ENCODE results near the gene NUDT3.

NUDT3 gene

GRCh38 chr6:34237316-34237721 is 155.2 kb downstream of the NUDT3 start:
- no peak for DNase-seq

GRCh38 chr6:34236443-34237315 is 155.8 kb downstream of the NUDT3 start, which contains the start of gene HMGA1:
Gene HMGA1 (plus strand): TSS chr6:34236873. CDS start chr6:34240781, 3,908 bp downstream.
- DNase-seq = peak; percentile 39 to 83

GRCh38 chr6:34236131-34236442 is 156.4 kb downstream of the NUDT3 start:
- DNase-seq = no peak

- no peak for DNase-seq
Observed at GRCh38 chr6:34235307-34236130, 156.9 kb downstream of the NUDT3 start.

GRCh38 chr6:34234667-34235306 is 157.7 kb downstream of the NUDT3 start:
- no peak for DNase-seq

GRCh38 chr6:34233867-34234266 is 158.6 kb downstream of the NUDT3 start:
- no peak for DNase-seq

GRCh38 chr6:34232901-34233300 is 159.6 kb downstream of the NUDT3 start:
- no peak for DNase-seq

- DNase-seq = no peak
Observed at GRCh38 chr6:34231566-34232336, 160.7 kb downstream of the NUDT3 start.

GRCh38 chr6:34230653-34231371 is 161.7 kb downstream of the NUDT3 start:
- DNase-seq = no peak

GRCh38 chr6:34229877-34230276 is 162.6 kb downstream of the NUDT3 start:
- DNase-seq = no peak

All from NCI-H187 (cell line).